HepG2 (cell line): ENCODE measurements around the gene SH2D3C. TPM values are rescaled to one million over a fixed set of nuclear protein-coding genes. Genes with fewer than 3 reads are reported as not detected.

Experiments used
- ATAC-seq: fragments of 200-7000 bp; cut with Tn5 transposase; 3 replicates; pipeline ENCODE4 v1.9.1; 2020; ENCODE audit warnings: mild to moderate bottlenecking, moderate library complexity
- BruUV-seq: library from RNA; stranded (reverse); fragments of 400-500 nt; replicated peaks from 2 replicates; lab custom pipeline; 2021; lab: Mats Ljungman, UMichigan
- CTCF ChIA-PET: fragments of 300-600 bp; formaldehyde crosslinking; extraction: SDS; loops from one replicate; lab custom pipeline; 2021; ENCODE audit warnings: low total read pairs, inconsistent platforms, low intra/inter-chr PET ratio; lab: Yijun Ruan, JAX
- POLR2A ChIA-PET: fragments of 350-600 bp; sonication (Branson Sonifier 250); formaldehyde crosslinking; loops from one replicate; lab custom pipeline; 2020; ENCODE audit warnings: antibody characterized with exemption, inconsistent platforms; lab: Yijun Ruan, JAX
- DNase-seq: peaks from one replicate; pipeline ENCODE4 v3.0.0-alpha.2; 2015; ENCODE audit warnings: low spot score
- FAIRE-seq: peaks from 3 replicates; lab custom pipeline; 2011; peaks lifted over from hg19 to GRCh38; lab: Jason Lieb, UNC
- H2AFZ ChIP-seq: one replicate; pipeline ENCODE4 v1.6.1; 2011; ENCODE audit warnings: low read length, inconsistent platforms
- H3K27ac ChIP-seq: fragments of 300-600 bp; 3 replicates; pipeline ENCODE4 v1.8.0; 2011; ENCODE audit warnings: mixed run types, mild to moderate bottlenecking, mixed read lengths, low read length, inconsistent platforms; ENCODE audit not compliant: insufficient read depth; ENCODE audit errors: extremely low read length
- H3K27me3 ChIP-seq, 2 experiments: fragments of 200-600 bp in 1 of 2; 2 replicates in 1 of 2; 3 replicates in 1 of 2; pipeline versions ENCODE4 v1.6.0 to v1.8.0; 2011; ENCODE audit warnings: low read length in 2 of 2, mild to moderate bottlenecking in 2 of 2, moderate library complexity in 2 of 2, inconsistent platforms in 1 of 2; ENCODE audit not compliant: insufficient read depth in 2 of 2, control insufficient read depth in 1 of 2
- H3K36me3 ChIP-seq, 2 experiments: fragments of 200-600 bp in 1 of 2; replicated peaks in 1 of 2; 2 replicates in 1 of 2; 3 replicates in 1 of 2; pipeline versions ENCODE4 v1.5.1 to v1.8.0; 2011; ENCODE audit warnings: low read length in 2 of 2, inconsistent platforms in 1 of 2; ENCODE audit not compliant: insufficient read depth in 2 of 2, control insufficient read depth in 1 of 2
- H3K4me1 ChIP-seq: 2 replicates; pipeline ENCODE4 v1.5.1; 2012; ENCODE audit warnings: low read length, inconsistent platforms; ENCODE audit not compliant: insufficient read depth
- H3K4me2 ChIP-seq: 2 replicates; pipeline ENCODE4 v1.6.0; 2011; ENCODE audit warnings: low read depth, low read length, inconsistent platforms
- H3K4me3 ChIP-seq, 3 experiments: fragments of 200-600 bp in 1 of 3; sonication (generic), shearing (Covaris generic) in 1 of 3; replicated peaks in 1 of 3; 2 replicates each; pipeline ENCODE4 v1.5.1; 2011 to 2016; ENCODE audit warnings: low read length in 3 of 3, inconsistent platforms in 2 of 3, low read depth in 2 of 3, mild to moderate bottlenecking in 2 of 3, control low read depth in 1 of 3, mixed read lengths in 1 of 3; ENCODE audit not compliant: insufficient read depth in 1 of 3
- H3K79me2 ChIP-seq: one replicate; pipeline ENCODE4 v1.6.1; 2011; ENCODE audit warnings: low read length, inconsistent platforms; ENCODE audit not compliant: insufficient read depth
- H3K9ac ChIP-seq: 2 replicates; pipeline ENCODE4 v1.6.0; 2011; ENCODE audit warnings: mild to moderate bottlenecking, low read depth, low read length, inconsistent platforms; ENCODE audit not compliant: insufficient read depth
- H3K9me3 ChIP-seq: 2 replicates; pipeline ENCODE4 v1.5.1; 2012; ENCODE audit warnings: mild to moderate bottlenecking, low read length
- H4K20me1 ChIP-seq: 2 replicates; pipeline ENCODE4 v1.6.0; 2011; ENCODE audit warnings: inconsistent platforms, mild to moderate bottlenecking, low read length, moderate library complexity; ENCODE audit not compliant: insufficient read depth
- ETS1 ChIP-seq: sonication (generic); formaldehyde crosslinking; IDR thresholded peaks from 2 replicates; pipeline ENCODE4 v1.4.0; 2020; ENCODE audit warnings: missing genetic modification reagents
- KLF11 ChIP-seq: IDR thresholded peaks from 2 replicates; pipeline ENCODE4 v1.6.1; 2016; ENCODE audit warnings: missing compliant biosample characterization
- MAZ ChIP-seq, 2 experiments: sonication (generic) in 1 of 2; formaldehyde crosslinking in 1 of 2; IDR thresholded peaks; 2 replicates each; pipeline versions ENCODE4 v1.5.0 to v1.6.1; 2012 to 2020; ENCODE audit warnings: low read depth in 2 of 2, mild to moderate bottlenecking in 2 of 2, borderline replicate concordance in 1 of 2, improper control_type of control experiment in 1 of 2, low read length in 1 of 2, missing genetic modification reagents in 1 of 2, moderate library complexity in 1 of 2
- MYC ChIP-seq: sonication (generic); formaldehyde crosslinking; IDR thresholded peaks from 2 replicates; pipeline ENCODE4 v1.9.0; 2021; ENCODE audit warnings: missing genetic modification reagents, borderline replicate concordance
- PITX1 ChIP-seq: sonication (generic); formaldehyde crosslinking; IDR thresholded peaks from 2 replicates; pipeline ENCODE4 v1.5.1; 2020; ENCODE audit warnings: mild to moderate bottlenecking, missing genetic modification reagents
- RCOR2 ChIP-seq: IDR thresholded peaks from 2 replicates; pipeline ENCODE4 v1.6.1; 2016; ENCODE audit warnings: missing biosample characterization, missing genetic modification reagents
- TEAD3 ChIP-seq: optimal IDR thresholded peaks from 2 replicates; pipeline ENCODE3; 2016; ENCODE audit warnings: borderline replicate concordance
- THAP11 ChIP-seq: IDR thresholded peaks from 2 replicates; pipeline ENCODE4 v1.6.1; 2016; ENCODE audit warnings: missing biosample characterization, missing genetic modification reagents
- TOE1 ChIP-seq: sonication (generic); formaldehyde crosslinking; IDR thresholded peaks from 2 replicates; pipeline ENCODE4 v1.4.0; 2020; ENCODE audit warnings: mild to moderate bottlenecking, missing genetic modification reagents
- ZNF333 ChIP-seq: sonication (generic); formaldehyde crosslinking; IDR thresholded peaks from 2 replicates; pipeline ENCODE4 v1.4.0; 2020; ENCODE audit warnings: mild to moderate bottlenecking, missing genetic modification reagents, borderline replicate concordance
- ZNF34 ChIP-seq: sonication (generic); formaldehyde crosslinking; IDR thresholded peaks from 2 replicates; pipeline ENCODE4 v1.4.0; 2020; ENCODE audit warnings: mild to moderate bottlenecking, missing genetic modification reagents, borderline replicate concordance
- ZNF451 ChIP-seq: sonication (generic); formaldehyde crosslinking; IDR thresholded peaks from 2 replicates; pipeline ENCODE4 v1.5.0; 2020; ENCODE audit warnings: mild to moderate bottlenecking, missing genetic modification reagents
- ZNF569 ChIP-seq: sonication (generic); formaldehyde crosslinking; IDR thresholded peaks from 2 replicates; pipeline ENCODE4 v1.5.0; 2020; ENCODE audit warnings: mild to moderate bottlenecking, missing genetic modification reagents, moderate library complexity, borderline replicate concordance
- WGBS: methylation state at CpG from one replicate; pipeline ENCODE4 v1.1.6; 2017; ENCODE audit warnings: low lambda C conversion rate; 5-methylcytosine and 5-hydroxymethylcytosine counted together
- in situ Hi-C: cut with HindIII; loops from 2 replicates; pipeline ENCODE4 v1.10.0; 2017; ENCODE audit warnings: low pct_unique_long_range_greater_than_20kb; ENCODE audit not compliant: extremely low pct_ligation_motif_present
- intact Hi-C: fragments of 100-400 bp; cut with micrococcal nuclease; formaldehyde crosslinking; loops from one replicate; pipeline ENCODE4 v1.10.0; 2022; ENCODE audit not compliant: unreplicated experiment
- polyA plus RNA-seq, 8 experiments: library from polyadenylated mRNA; depleted of rRNA in 3 of 8; stranded (reverse) in 7 of 8; unstranded in 1 of 8; fragments of >200 nt; fragmentation: Illumina TruSeq in 4 of 8; extraction: Trizol in 4 of 8; gene quantifications; 2 replicates each; pipeline versions ENCODE4 v1.2.1 to v1.2.3, GENCODE V29; 2011 to 2016; ENCODE audit warnings: low read depth in 4 of 8, missing spikeins in 1 of 8, mixed read lengths in 1 of 8; ENCODE audit not compliant: insufficient read depth in 1 of 8
- total RNA-seq, 5 experiments: library from RNA; depleted of rRNA; stranded (reverse); fragments of >200 nt; fragmentation: Illumina TruSeq; extraction: Trizol; gene quantifications; 2 replicates each; pipeline ENCODE4 v1.2.3, GENCODE V29; 2016; ENCODE audit warnings: low read depth in 1 of 5
- TF ChIP-seq, protein P1 (sequence below): fragments of 450-650 bp; IDR thresholded peaks from 2 replicates; pipeline ENCODE4 v1.6.1; 2017; ENCODE audit warnings: mild to moderate bottlenecking
- TF ChIP-seq, protein P2 (sequence below): sonication (generic); formaldehyde crosslinking; IDR thresholded peaks from 2 replicates; pipeline ENCODE4 v1.5.0; 2020; ENCODE audit warnings: mild to moderate bottlenecking, missing genetic modification reagents, borderline replicate concordance

The SH2D3C gene
- total and polyA plus RNA-seq, 2 of the 13 experiments (the other 11 are each of a cell fraction or from before 2014, with no cell fraction given): not detected

- no peak overlapping the region for H3K9ac ChIP-seq
- CTCF ChIA-PET: no interaction called here
- no peak for TF ChIP-seq TEAD3 (CRISPR knock-in tag)
- TF ChIP-seq KLF11: no peak
- TF ChIP-seq ZNF569: no peak
- TF ChIP-seq, protein P1, sequence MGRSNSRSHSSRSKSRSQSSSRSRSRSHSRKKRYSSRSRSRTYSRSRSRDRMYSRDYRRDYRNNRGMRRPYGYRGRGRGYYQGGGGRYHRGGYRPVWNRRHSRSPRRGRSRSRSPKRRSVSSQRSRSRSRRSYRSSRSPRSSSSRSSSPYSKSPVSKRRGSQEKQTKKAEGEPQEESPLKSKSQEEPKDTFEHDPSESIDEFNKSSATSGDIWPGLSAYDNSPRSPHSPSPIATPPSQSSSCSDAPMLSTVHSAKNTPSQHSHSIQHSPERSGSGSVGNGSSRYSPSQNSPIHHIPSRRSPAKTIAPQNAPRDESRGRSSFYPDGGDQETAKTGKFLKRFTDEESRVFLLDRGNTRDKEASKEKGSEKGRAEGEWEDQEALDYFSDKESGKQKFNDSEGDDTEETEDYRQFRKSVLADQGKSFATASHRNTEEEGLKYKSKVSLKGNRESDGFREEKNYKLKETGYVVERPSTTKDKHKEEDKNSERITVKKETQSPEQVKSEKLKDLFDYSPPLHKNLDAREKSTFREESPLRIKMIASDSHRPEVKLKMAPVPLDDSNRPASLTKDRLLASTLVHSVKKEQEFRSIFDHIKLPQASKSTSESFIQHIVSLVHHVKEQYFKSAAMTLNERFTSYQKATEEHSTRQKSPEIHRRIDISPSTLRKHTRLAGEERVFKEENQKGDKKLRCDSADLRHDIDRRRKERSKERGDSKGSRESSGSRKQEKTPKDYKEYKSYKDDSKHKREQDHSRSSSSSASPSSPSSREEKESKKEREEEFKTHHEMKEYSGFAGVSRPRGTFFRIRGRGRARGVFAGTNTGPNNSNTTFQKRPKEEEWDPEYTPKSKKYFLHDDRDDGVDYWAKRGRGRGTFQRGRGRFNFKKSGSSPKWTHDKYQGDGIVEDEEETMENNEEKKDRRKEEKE: no peak
- TF ChIP-seq, protein P2, sequence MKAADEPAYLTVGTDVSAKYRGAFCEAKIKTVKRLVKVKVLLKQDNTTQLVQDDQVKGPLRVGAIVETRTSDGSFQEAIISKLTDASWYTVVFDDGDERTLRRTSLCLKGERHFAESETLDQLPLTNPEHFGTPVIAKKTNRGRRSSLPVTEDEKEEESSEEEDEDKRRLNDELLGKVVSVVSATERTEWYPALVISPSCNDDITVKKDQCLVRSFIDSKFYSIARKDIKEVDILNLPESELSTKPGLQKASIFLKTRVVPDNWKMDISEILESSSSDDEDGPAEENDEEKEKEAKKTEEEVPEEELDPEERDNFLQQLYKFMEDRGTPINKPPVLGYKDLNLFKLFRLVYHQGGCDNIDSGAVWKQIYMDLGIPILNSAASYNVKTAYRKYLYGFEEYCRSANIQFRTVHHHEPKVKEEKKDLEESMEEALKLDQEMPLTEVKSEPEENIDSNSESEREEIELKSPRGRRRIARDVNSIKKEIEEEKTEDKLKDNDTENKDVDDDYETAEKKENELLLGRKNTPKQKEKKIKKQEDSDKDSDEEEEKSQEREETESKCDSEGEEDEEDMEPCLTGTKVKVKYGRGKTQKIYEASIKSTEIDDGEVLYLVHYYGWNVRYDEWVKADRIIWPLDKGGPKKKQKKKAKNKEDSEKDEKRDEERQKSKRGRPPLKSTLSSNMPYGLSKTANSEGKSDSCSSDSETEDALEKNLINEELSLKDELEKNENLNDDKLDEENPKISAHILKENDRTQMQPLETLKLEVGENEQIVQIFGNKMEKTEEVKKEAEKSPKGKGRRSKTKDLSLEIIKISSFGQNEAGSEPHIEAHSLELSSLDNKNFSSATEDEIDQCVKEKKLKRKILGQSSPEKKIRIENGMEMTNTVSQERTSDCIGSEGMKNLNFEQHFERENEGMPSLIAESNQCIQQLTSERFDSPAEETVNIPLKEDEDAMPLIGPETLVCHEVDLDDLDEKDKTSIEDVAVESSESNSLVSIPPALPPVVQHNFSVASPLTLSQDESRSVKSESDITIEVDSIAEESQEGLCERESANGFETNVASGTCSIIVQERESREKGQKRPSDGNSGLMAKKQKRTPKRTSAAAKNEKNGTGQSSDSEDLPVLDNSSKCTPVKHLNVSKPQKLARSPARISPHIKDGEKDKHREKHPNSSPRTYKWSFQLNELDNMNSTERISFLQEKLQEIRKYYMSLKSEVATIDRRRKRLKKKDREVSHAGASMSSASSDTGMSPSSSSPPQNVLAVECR (CRISPR knock-in tag): no peak
- TF ChIP-seq TOE1: no peak
- TF ChIP-seq ZNF333 (CRISPR knock-in tag): no peak
- TF ChIP-seq ZNF451 (CRISPR knock-in tag): no peak
- no peak for TF ChIP-seq THAP11
- TF ChIP-seq MYC (CRISPR knock-in tag): no peak
- no peak for TF ChIP-seq ETS1 (CRISPR knock-in tag)
- TF ChIP-seq MAZ (IDR thresholded peaks at IDR 0.05; ENCODE audit: borderline replicate concordance, low read depth, low read length): no peak
- TF ChIP-seq MAZ (CRISPR knock-in tag; IDR thresholded peaks at IDR 0.05; ENCODE audit: low read depth): no peak
- no peak for TF ChIP-seq PITX1 (CRISPR knock-in tag)
- no peak for TF ChIP-seq RCOR2 (CRISPR knock-in tag)
- no peak for TF ChIP-seq ZNF34 (CRISPR knock-in tag)
Measured at GRCh38 chr9:127708952-127709587, 69.4 kb downstream of the SH2D3C start.

More at GRCh38 chr9:127708952-127709587, 69.4 kb downstream of the SH2D3C start:
- H3K4me3 ChIP-seq: no peak overlapping the region
- DNase-seq: no peak
- H3K79me2 ChIP-seq: no peaks in the 10 kb centered on the region
- FAIRE-seq: no peak
- H2AFZ ChIP-seq: no peak overlapping the region
- no TSS peak for BruUV-seq
- intact Hi-C loops (no loop called here), in situ Hi-C loops (no loop called here)
- H3K4me1 ChIP-seq: peaks cover 28% of the 10 kb centered on the region
- peaks cover 3 to 9% of the 10 kb centered on the region in 2 experiments; a peak in 2 of 5 replicates for H3K27me3 ChIP-seq
- H4K20me1 ChIP-seq: no peaks in the 10 kb centered on the region; the same call in 1 of the 2 replicates
- no peaks in the 10 kb centered on the region for H3K36me3 ChIP-seq
- no peak overlapping the region for H3K4me2 ChIP-seq
- H3K9me3 ChIP-seq: no peaks in the 10 kb centered on the region
- no peak for ATAC-seq
- WGBS: 83% methylated on average over 6 of the region's 8 CpGs
- H3K27ac ChIP-seq: no peak overlapping the region
- POLR2A ChIA-PET: no interaction called here
